HepG2 (cell line): Measurements from ENCODE around the gene MYEOV. TPM values are rescaled to one million over a fixed set of nuclear protein-coding genes. Genes with fewer than 3 reads are reported as not detected.

ENCODE experiments used
- ATAC-seq: fragments of 200-7000 bp; cut with Tn5 transposase; 3 replicates; pipeline ENCODE4 v1.9.1; 2020; ENCODE audit warnings: mild to moderate bottlenecking, moderate library complexity
- BruUV-seq: library from RNA; stranded (reverse); fragments of 400-500 nt; replicated peaks from 2 replicates; lab custom pipeline; 2021; lab: Mats Ljungman, UMichigan
- CTCF ChIA-PET: fragments of 300-600 bp; formaldehyde crosslinking; extraction: SDS; loops from one replicate; lab custom pipeline; 2021; ENCODE audit warnings: low total read pairs, inconsistent platforms, low intra/inter-chr PET ratio; lab: Yijun Ruan, JAX
- POLR2A ChIA-PET: fragments of 350-600 bp; sonication (Branson Sonifier 250); formaldehyde crosslinking; loops from one replicate; lab custom pipeline; 2020; ENCODE audit warnings: antibody characterized with exemption, inconsistent platforms; lab: Yijun Ruan, JAX
- DNase-seq: peaks from one replicate; pipeline ENCODE4 v3.0.0-alpha.2; 2015; ENCODE audit warnings: low spot score
- FAIRE-seq: peaks from 3 replicates; lab custom pipeline; 2011; peaks lifted over from hg19 to GRCh38; lab: Jason Lieb, UNC
- H2AFZ ChIP-seq: one replicate; pipeline ENCODE4 v1.6.1; 2011; ENCODE audit warnings: low read length, inconsistent platforms
- H3K27ac ChIP-seq: fragments of 300-600 bp; 3 replicates; pipeline ENCODE4 v1.8.0; 2011; ENCODE audit warnings: mixed run types, mild to moderate bottlenecking, mixed read lengths, low read length, inconsistent platforms; ENCODE audit not compliant: insufficient read depth; ENCODE audit errors: extremely low read length
- H3K27me3 ChIP-seq, 2 experiments: fragments of 200-600 bp in 1 of 2; 2 replicates in 1 of 2; 3 replicates in 1 of 2; pipeline versions ENCODE4 v1.6.0 to v1.8.0; 2011; ENCODE audit warnings: low read length in 2 of 2, mild to moderate bottlenecking in 2 of 2, moderate library complexity in 2 of 2, inconsistent platforms in 1 of 2; ENCODE audit not compliant: insufficient read depth in 2 of 2, control insufficient read depth in 1 of 2
- H3K36me3 ChIP-seq, 2 experiments: fragments of 200-600 bp in 1 of 2; replicated peaks in 1 of 2; 2 replicates in 1 of 2; 3 replicates in 1 of 2; pipeline versions ENCODE4 v1.5.1 to v1.8.0; 2011; ENCODE audit warnings: low read length in 2 of 2, inconsistent platforms in 1 of 2; ENCODE audit not compliant: insufficient read depth in 2 of 2, control insufficient read depth in 1 of 2
- H3K4me1 ChIP-seq: 2 replicates; pipeline ENCODE4 v1.5.1; 2012; ENCODE audit warnings: low read length, inconsistent platforms; ENCODE audit not compliant: insufficient read depth
- H3K4me2 ChIP-seq: 2 replicates; pipeline ENCODE4 v1.6.0; 2011; ENCODE audit warnings: low read depth, low read length, inconsistent platforms
- H3K4me3 ChIP-seq, 3 experiments: fragments of 200-600 bp in 1 of 3; sonication (generic), shearing (Covaris generic) in 1 of 3; replicated peaks in 1 of 3; 2 replicates each; pipeline ENCODE4 v1.5.1; 2011 to 2016; ENCODE audit warnings: low read length in 3 of 3, inconsistent platforms in 2 of 3, low read depth in 2 of 3, mild to moderate bottlenecking in 2 of 3, control low read depth in 1 of 3, mixed read lengths in 1 of 3; ENCODE audit not compliant: insufficient read depth in 1 of 3
- H3K79me2 ChIP-seq: one replicate; pipeline ENCODE4 v1.6.1; 2011; ENCODE audit warnings: low read length, inconsistent platforms; ENCODE audit not compliant: insufficient read depth
- H3K9ac ChIP-seq: 2 replicates; pipeline ENCODE4 v1.6.0; 2011; ENCODE audit warnings: mild to moderate bottlenecking, low read depth, low read length, inconsistent platforms; ENCODE audit not compliant: insufficient read depth
- H3K9me3 ChIP-seq: 2 replicates; pipeline ENCODE4 v1.5.1; 2012; ENCODE audit warnings: mild to moderate bottlenecking, low read length
- H4K20me1 ChIP-seq: 2 replicates; pipeline ENCODE4 v1.6.0; 2011; ENCODE audit warnings: inconsistent platforms, mild to moderate bottlenecking, low read length, moderate library complexity; ENCODE audit not compliant: insufficient read depth
- DMTF1 ChIP-seq: sonication (generic); formaldehyde crosslinking; IDR thresholded peaks from 2 replicates; pipeline ENCODE4 v1.4.0; 2020; ENCODE audit warnings: mild to moderate bottlenecking, missing genetic modification reagents
- SIX4 ChIP-seq: sonication (generic); formaldehyde crosslinking; IDR thresholded peaks from 2 replicates; pipeline ENCODE4 v1.4.0; 2020; ENCODE audit warnings: missing genetic modification reagents
- TRIM24 ChIP-seq: sonication (generic); formaldehyde crosslinking; IDR thresholded peaks from 2 replicates; pipeline ENCODE4 v1.8.0; 2022; ENCODE audit warnings: mild to moderate bottlenecking, missing genetic modification reagents
- ZNF225 ChIP-seq: sonication (generic); formaldehyde crosslinking; IDR thresholded peaks from 2 replicates; pipeline ENCODE4 v1.4.0; 2020; ENCODE audit warnings: mild to moderate bottlenecking, missing genetic modification reagents
- ZNF451 ChIP-seq: sonication (generic); formaldehyde crosslinking; IDR thresholded peaks from 2 replicates; pipeline ENCODE4 v1.5.0; 2020; ENCODE audit warnings: mild to moderate bottlenecking, missing genetic modification reagents
- ZNF660 ChIP-seq: sonication (generic); formaldehyde crosslinking; IDR thresholded peaks from 2 replicates; pipeline ENCODE4 v1.5.1; 2020; ENCODE audit warnings: mild to moderate bottlenecking, low read depth, missing genetic modification reagents, borderline replicate concordance
- ZNF703 ChIP-seq: sonication (generic); formaldehyde crosslinking; IDR thresholded peaks from 2 replicates; pipeline ENCODE4 v1.5.1; 2020; ENCODE audit warnings: missing genetic modification reagents, mild to moderate bottlenecking, moderate library complexity, borderline replicate concordance
- ZNF768 ChIP-seq: sonication (generic); formaldehyde crosslinking; IDR thresholded peaks from 2 replicates; pipeline ENCODE4 v1.4.0; 2020; ENCODE audit warnings: missing genetic modification reagents
- ZSCAN29 ChIP-seq: sonication (generic); formaldehyde crosslinking; conservative IDR thresholded peaks from 2 replicates; pipeline ENCODE4 v1.4.0; 2020; ENCODE audit warnings: mild to moderate bottlenecking, missing genetic modification reagents
- WGBS: methylation state at CpG from one replicate; pipeline ENCODE4 v1.1.6; 2017; ENCODE audit warnings: low lambda C conversion rate; 5-methylcytosine and 5-hydroxymethylcytosine counted together
- in situ Hi-C: cut with HindIII; loops from 2 replicates; pipeline ENCODE4 v1.10.0; 2017; ENCODE audit warnings: low pct_unique_long_range_greater_than_20kb; ENCODE audit not compliant: extremely low pct_ligation_motif_present
- intact Hi-C: fragments of 100-400 bp; cut with micrococcal nuclease; formaldehyde crosslinking; loops from one replicate; pipeline ENCODE4 v1.10.0; 2022; ENCODE audit not compliant: unreplicated experiment
- polyA plus RNA-seq, 8 experiments: library from polyadenylated mRNA; depleted of rRNA in 3 of 8; stranded (reverse) in 7 of 8; unstranded in 1 of 8; fragments of >200 nt; fragmentation: Illumina TruSeq in 4 of 8; extraction: Trizol in 4 of 8; gene quantifications; 2 replicates each; pipeline versions ENCODE4 v1.2.1 to v1.2.3, GENCODE V29; 2011 to 2016; ENCODE audit warnings: low read depth in 4 of 8, missing spikeins in 1 of 8, mixed read lengths in 1 of 8; ENCODE audit not compliant: insufficient read depth in 1 of 8
- total RNA-seq, 5 experiments: library from RNA; depleted of rRNA; stranded (reverse); fragments of >200 nt; fragmentation: Illumina TruSeq; extraction: Trizol; gene quantifications; 2 replicates each; pipeline ENCODE4 v1.2.3, GENCODE V29; 2016; ENCODE audit warnings: low read depth in 1 of 5
- TF ChIP-seq, protein P1 (sequence below): sonication (generic); formaldehyde crosslinking; IDR thresholded peaks from 2 replicates; pipeline ENCODE4 v1.4.0; 2020; ENCODE audit warnings: mild to moderate bottlenecking, missing genetic modification reagents, borderline replicate concordance
- TF ChIP-seq, protein P2 (sequence below): sonication (generic); formaldehyde crosslinking; IDR thresholded peaks from 2 replicates; pipeline ENCODE4 v1.4.0; 2020; ENCODE audit warnings: missing genetic modification reagents

MYEOV gene
- total and polyA plus RNA-seq, 2 of the 13 experiments (the other 11 are each of a cell fraction or from before 2014, with no cell fraction given) = 0.33 to 1.8 TPM

GRCh38 chr11:69310351-69310750 lies 16.4 kb downstream of the MYEOV start:
- 44% methylated on average over 13 of the region's 13 CpGs for WGBS
- Histone ChIP-seq H3K27ac (no peak overlapping the region), H3K27me3 (peaks cover 8 to 56% of the 10 kb centered on the region in 2 experiments; a peak in 4 of 5 replicates), H3K4me3 (no peak overlapping the region), H3K36me3 (no peaks in the 10 kb centered on the region), H3K4me2 (no peak overlapping the region), H3K9me3 (no peaks in the 10 kb centered on the region), H2AFZ (no peak overlapping the region), H3K4me1 (no peaks in the 10 kb centered on the region), H3K79me2 (no peaks in the 10 kb centered on the region), H3K9ac (no peak overlapping the region), H4K20me1 (no peaks in the 10 kb centered on the region)
- DNase-seq (no peak), FAIRE-seq (no peak), ATAC-seq (no peak)
- in situ Hi-C loops = no loop called here
- intact Hi-C loops = no loop called here
- no TSS peak for BruUV-seq
- POLR2A ChIA-PET = no interaction called here
- CTCF ChIA-PET = no interaction called here
- TF ChIP-seq ZNF768 (CRISPR knock-in tag) (no peak), ZNF225 (no peak), ZNF703 (no peak), ZNF660 (CRISPR knock-in tag) (no peak), SIX4 (CRISPR knock-in tag) (no peak), ZNF451 (no peak), ZSCAN29 (CRISPR knock-in tag) (no peak), TRIM24 (no peak), DMTF1 (CRISPR knock-in tag) (no peak)
- TF ChIP-seq, protein P1, sequence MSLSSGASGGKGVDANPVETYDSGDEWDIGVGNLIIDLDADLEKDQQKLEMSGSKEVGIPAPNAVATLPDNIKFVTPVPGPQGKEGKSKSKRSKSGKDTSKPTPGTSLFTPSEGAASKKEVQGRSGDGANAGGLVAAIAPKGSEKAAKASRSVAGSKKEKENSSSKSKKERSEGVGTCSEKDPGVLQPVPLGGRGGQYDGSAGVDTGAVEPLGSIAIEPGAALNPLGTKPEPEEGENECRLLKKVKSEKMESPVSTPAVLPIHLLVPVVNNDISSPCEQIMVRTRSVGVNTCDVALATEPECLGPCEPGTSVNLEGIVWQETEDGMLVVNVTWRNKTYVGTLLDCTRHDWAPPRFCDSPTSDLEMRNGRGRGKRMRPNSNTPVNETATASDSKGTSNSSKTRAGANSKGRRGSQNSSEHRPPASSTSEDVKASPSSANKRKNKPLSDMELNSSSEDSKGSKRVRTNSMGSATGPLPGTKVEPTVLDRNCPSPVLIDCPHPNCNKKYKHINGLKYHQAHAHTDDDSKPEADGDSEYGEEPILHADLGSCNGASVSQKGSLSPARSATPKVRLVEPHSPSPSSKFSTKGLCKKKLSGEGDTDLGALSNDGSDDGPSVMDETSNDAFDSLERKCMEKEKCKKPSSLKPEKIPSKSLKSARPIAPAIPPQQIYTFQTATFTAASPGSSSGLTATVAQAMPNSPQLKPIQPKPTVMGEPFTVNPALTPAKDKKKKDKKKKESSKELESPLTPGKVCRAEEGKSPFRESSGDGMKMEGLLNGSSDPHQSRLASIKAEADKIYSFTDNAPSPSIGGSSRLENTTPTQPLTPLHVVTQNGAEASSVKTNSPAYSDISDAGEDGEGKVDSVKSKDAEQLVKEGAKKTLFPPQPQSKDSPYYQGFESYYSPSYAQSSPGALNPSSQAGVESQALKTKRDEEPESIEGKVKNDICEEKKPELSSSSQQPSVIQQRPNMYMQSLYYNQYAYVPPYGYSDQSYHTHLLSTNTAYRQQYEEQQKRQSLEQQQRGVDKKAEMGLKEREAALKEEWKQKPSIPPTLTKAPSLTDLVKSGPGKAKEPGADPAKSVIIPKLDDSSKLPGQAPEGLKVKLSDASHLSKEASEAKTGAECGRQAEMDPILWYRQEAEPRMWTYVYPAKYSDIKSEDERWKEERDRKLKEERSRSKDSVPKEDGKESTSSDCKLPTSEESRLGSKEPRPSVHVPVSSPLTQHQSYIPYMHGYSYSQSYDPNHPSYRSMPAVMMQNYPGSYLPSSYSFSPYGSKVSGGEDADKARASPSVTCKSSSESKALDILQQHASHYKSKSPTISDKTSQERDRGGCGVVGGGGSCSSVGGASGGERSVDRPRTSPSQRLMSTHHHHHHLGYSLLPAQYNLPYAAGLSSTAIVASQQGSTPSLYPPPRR (CRISPR knock-in tag) = no peak
- TF ChIP-seq, protein P2, sequence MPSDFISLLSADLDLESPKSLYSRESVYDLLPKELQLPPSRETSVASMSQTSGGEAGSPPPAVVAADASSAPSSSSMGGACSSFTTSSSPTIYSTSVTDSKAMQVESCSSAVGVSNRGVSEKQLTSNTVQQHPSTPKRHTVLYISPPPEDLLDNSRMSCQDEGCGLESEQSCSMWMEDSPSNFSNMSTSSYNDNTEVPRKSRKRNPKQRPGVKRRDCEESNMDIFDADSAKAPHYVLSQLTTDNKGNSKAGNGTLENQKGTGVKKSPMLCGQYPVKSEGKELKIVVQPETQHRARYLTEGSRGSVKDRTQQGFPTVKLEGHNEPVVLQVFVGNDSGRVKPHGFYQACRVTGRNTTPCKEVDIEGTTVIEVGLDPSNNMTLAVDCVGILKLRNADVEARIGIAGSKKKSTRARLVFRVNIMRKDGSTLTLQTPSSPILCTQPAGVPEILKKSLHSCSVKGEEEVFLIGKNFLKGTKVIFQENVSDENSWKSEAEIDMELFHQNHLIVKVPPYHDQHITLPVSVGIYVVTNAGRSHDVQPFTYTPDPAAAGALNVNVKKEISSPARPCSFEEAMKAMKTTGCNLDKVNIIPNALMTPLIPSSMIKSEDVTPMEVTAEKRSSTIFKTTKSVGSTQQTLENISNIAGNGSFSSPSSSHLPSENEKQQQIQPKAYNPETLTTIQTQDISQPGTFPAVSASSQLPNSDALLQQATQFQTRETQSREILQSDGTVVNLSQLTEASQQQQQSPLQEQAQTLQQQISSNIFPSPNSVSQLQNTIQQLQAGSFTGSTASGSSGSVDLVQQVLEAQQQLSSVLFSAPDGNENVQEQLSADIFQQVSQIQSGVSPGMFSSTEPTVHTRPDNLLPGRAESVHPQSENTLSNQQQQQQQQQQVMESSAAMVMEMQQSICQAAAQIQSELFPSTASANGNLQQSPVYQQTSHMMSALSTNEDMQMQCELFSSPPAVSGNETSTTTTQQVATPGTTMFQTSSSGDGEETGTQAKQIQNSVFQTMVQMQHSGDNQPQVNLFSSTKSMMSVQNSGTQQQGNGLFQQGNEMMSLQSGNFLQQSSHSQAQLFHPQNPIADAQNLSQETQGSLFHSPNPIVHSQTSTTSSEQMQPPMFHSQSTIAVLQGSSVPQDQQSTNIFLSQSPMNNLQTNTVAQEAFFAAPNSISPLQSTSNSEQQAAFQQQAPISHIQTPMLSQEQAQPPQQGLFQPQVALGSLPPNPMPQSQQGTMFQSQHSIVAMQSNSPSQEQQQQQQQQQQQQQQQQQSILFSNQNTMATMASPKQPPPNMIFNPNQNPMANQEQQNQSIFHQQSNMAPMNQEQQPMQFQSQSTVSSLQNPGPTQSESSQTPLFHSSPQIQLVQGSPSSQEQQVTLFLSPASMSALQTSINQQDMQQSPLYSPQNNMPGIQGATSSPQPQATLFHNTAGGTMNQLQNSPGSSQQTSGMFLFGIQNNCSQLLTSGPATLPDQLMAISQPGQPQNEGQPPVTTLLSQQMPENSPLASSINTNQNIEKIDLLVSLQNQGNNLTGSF (CRISPR knock-in tag) = no peak
